ENCODE data around the gene ERH.

- TF ChIP-seq POLR2A (IDR thresholded peaks at IDR 0.05) (no peak), EP300 (IDR thresholded peaks at IDR 0.05) (no peak), POLR2AphosphoS5 (IDR thresholded peaks at IDR 0.05) (no peak)
- TF ChIP-seq, protein P1, sequence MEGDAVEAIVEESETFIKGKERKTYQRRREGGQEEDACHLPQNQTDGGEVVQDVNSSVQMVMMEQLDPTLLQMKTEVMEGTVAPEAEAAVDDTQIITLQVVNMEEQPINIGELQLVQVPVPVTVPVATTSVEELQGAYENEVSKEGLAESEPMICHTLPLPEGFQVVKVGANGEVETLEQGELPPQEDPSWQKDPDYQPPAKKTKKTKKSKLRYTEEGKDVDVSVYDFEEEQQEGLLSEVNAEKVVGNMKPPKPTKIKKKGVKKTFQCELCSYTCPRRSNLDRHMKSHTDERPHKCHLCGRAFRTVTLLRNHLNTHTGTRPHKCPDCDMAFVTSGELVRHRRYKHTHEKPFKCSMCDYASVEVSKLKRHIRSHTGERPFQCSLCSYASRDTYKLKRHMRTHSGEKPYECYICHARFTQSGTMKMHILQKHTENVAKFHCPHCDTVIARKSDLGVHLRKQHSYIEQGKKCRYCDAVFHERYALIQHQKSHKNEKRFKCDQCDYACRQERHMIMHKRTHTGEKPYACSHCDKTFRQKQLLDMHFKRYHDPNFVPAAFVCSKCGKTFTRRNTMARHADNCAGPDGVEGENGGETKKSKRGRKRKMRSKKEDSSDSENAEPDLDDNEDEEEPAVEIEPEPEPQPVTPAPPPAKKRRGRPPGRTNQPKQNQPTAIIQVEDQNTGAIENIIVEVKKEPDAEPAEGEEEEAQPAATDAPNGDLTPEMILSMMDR (IDR thresholded peaks at IDR 0.05): no peak
These were observed 62.7 kb downstream of the ERH start for GRCh38 chr14:69335371-69335771.
